ENCODE measurements around the gene MCL1.
"Not testable (repeated sequence)": the region's sequence is repeated elsewhere in the genome, so short reads cannot be mapped to it uniquely, and the experiment has no call there.

Gene MCL1

GRCh38 chr1:150596976-150597375, 17.6 kb upstream of the MCL1 start:
- no peaks in the 10 kb centered on the region for H3K4me1 ChIP-seq (ENCODE audit: control insufficient read depth, low read length)
- no peaks in the 10 kb centered on the region for H3K9me3 ChIP-seq (ENCODE audit: control insufficient read depth, insufficient read depth, low read length)
- no peaks in the 10 kb centered on the region for H3K79me2 ChIP-seq (ENCODE audit: control insufficient read depth, low read length)
- no peaks in the 10 kb centered on the region for H3K9me2 ChIP-seq (replicated peaks; ENCODE audit: control insufficient read depth, low read length)
- H3K27ac ChIP-seq (ENCODE audit: low read depth, low read length): no peak overlapping the region
- no peaks in the 10 kb centered on the region for H3K27me3 ChIP-seq (ENCODE audit: control insufficient read depth, low read length)
- TF ChIP-seq EZH2phosphoT487 (IDR thresholded peaks at IDR 0.05; ENCODE audit: borderline replicate concordance, low read length): no peak
- no peak for TF ChIP-seq CTCF (IDR thresholded peaks at IDR 0.05; ENCODE audit: low read depth, low read length, poor library complexity, severe bottlenecking)
- H3K36me3 ChIP-seq (ENCODE audit: control insufficient read depth, low read length): no peaks in the 10 kb centered on the region
- H3K4me2 ChIP-seq (ENCODE audit: low read length): no peak overlapping the region
- H3F3A ChIP-seq (ENCODE audit: control insufficient read depth, insufficient read depth): no peaks in the 10 kb centered on the region
- H4K20me1 ChIP-seq (ENCODE audit: control insufficient read depth, insufficient read depth, low read depth, low read length): no peaks in the 10 kb centered on the region
- H3K4me3 ChIP-seq (ENCODE audit: low read length): no peak overlapping the region

GRCh38 chr1:150596095-150596892, 16.9 kb upstream of the MCL1 start:
- H3K4me1 ChIP-seq (ENCODE audit: control insufficient read depth, low read length): no peaks in the 10 kb centered on the region
- no peaks in the 10 kb centered on the region for H3K27me3 ChIP-seq (ENCODE audit: control insufficient read depth, low read length)
- H3K4me2 ChIP-seq (ENCODE audit: low read length): no peak overlapping the region
- H3K36me3 ChIP-seq (ENCODE audit: control insufficient read depth, low read length): no peaks in the 10 kb centered on the region
- H3K9me2 ChIP-seq (replicated peaks; ENCODE audit: control insufficient read depth, low read length): no peaks in the 10 kb centered on the region
- no peaks in the 10 kb centered on the region for H4K20me1 ChIP-seq (ENCODE audit: control insufficient read depth, insufficient read depth, low read depth, low read length)
- H3K9me3 ChIP-seq (ENCODE audit: control insufficient read depth, insufficient read depth, low read length): no peaks in the 10 kb centered on the region
- TF ChIP-seq CTCF (IDR thresholded peaks at IDR 0.05; ENCODE audit: low read depth, low read length, poor library complexity, severe bottlenecking) (no peak), EZH2phosphoT487 (IDR thresholded peaks at IDR 0.05; ENCODE audit: borderline replicate concordance, low read length) (no peak)
- no peak overlapping the region for H3K4me3 ChIP-seq (ENCODE audit: low read length)
- H3F3A ChIP-seq (ENCODE audit: control insufficient read depth, insufficient read depth): no peaks in the 10 kb centered on the region
- no peaks in the 10 kb centered on the region for H3K79me2 ChIP-seq (ENCODE audit: control insufficient read depth, low read length)
- H3K27ac ChIP-seq (ENCODE audit: low read depth, low read length): no peak overlapping the region

- Histone ChIP-seq H3F3A (ENCODE audit: control insufficient read depth, insufficient read depth) (peaks cover 3% of the 10 kb centered on the region; the same call in 1 of the 2 replicates), H3K36me3 (ENCODE audit: control insufficient read depth, low read length) (peaks cover 23% of the 10 kb centered on the region), H3K4me3 (ENCODE audit: low read length) (no peak overlapping the region), H3K27ac (ENCODE audit: low read depth, low read length) (no peak overlapping the region), H3K4me1 (ENCODE audit: control insufficient read depth, low read length) (peaks cover 20% of the 10 kb centered on the region), H3K9me3 (ENCODE audit: control insufficient read depth, insufficient read depth, low read length) (no peaks in the 10 kb centered on the region), H3K4me2 (ENCODE audit: low read length) (0 out of 2 replicates have a peak overlapping the region, but pooled peaks have one; percentile 3), H3K9me2 (replicated peaks; ENCODE audit: control insufficient read depth, low read length) (no peaks in the 10 kb centered on the region), H4K20me1 (ENCODE audit: control insufficient read depth, insufficient read depth, low read depth, low read length) (peaks cover 16% of the 10 kb centered on the region), H3K79me2 (ENCODE audit: control insufficient read depth, low read length) (peaks cover 29% of the 10 kb centered on the region), H3K27me3 (ENCODE audit: control insufficient read depth, low read length) (no peaks in the 10 kb centered on the region)
- TF ChIP-seq CTCF (IDR thresholded peaks at IDR 0.05; ENCODE audit: low read depth, low read length, poor library complexity, severe bottlenecking): no peak
- TF ChIP-seq EZH2phosphoT487 (IDR thresholded peaks at IDR 0.05; ENCODE audit: borderline replicate concordance, low read length): no peak
These were observed 3.0 kb upstream of the MCL1 start for GRCh38 chr1:150582371-150582770.

- Histone ChIP-seq H3K4me1 (ENCODE audit: control insufficient read depth, low read length) (peaks cover 24% of the 10 kb centered on the region), H4K20me1 (ENCODE audit: control insufficient read depth, insufficient read depth, low read depth, low read length) (peaks cover 20% of the 10 kb centered on the region), H3K79me2 (ENCODE audit: control insufficient read depth, low read length) (peaks cover 33% of the 10 kb centered on the region), H3K36me3 (ENCODE audit: control insufficient read depth, low read length) (peaks cover 27% of the 10 kb centered on the region)
- not testable (repeated sequence) for H3K4me3 ChIP-seq (ENCODE audit: low read length); H3K4me2 ChIP-seq (ENCODE audit: low read length); H3K9me2 ChIP-seq (replicated peaks; ENCODE audit: control insufficient read depth, low read length); H3K27me3 ChIP-seq (ENCODE audit: control insufficient read depth, low read length); H3K27ac ChIP-seq (ENCODE audit: low read depth, low read length); H3F3A ChIP-seq (ENCODE audit: control insufficient read depth, insufficient read depth); H3K9me3 ChIP-seq (ENCODE audit: control insufficient read depth, insufficient read depth, low read length)
These were observed 2.6 kb upstream of the MCL1 start for GRCh38 chr1:150581962-150582361.

GRCh38 chr1:150581437-150581836, 2.0 kb upstream of the MCL1 start:
- not testable (repeated sequence) for H3K27me3 ChIP-seq (ENCODE audit: control insufficient read depth, low read length); H3K9me2 ChIP-seq (replicated peaks; ENCODE audit: control insufficient read depth, low read length); H3K4me3 ChIP-seq (ENCODE audit: low read length); H3K9me3 ChIP-seq (ENCODE audit: control insufficient read depth, insufficient read depth, low read length); H3K27ac ChIP-seq (ENCODE audit: low read depth, low read length); H3F3A ChIP-seq (ENCODE audit: control insufficient read depth, insufficient read depth)
- Histone ChIP-seq H3K4me1 (ENCODE audit: control insufficient read depth, low read length) (peaks cover 30% of the 10 kb centered on the region), H3K36me3 (ENCODE audit: control insufficient read depth, low read length) (peaks cover 32% of the 10 kb centered on the region), H3K4me2 (ENCODE audit: low read length) (peak overlapping the region; percentile 18; the same call in 1 of the 2 replicates), H3K79me2 (ENCODE audit: control insufficient read depth, low read length) (peaks cover 38% of the 10 kb centered on the region), H4K20me1 (ENCODE audit: control insufficient read depth, insufficient read depth, low read depth, low read length) (peaks cover 25% of the 10 kb centered on the region)

Measured in DOHH2 (cell line).